ENCODE results near the gene MBLAC1.
A peak's percentile ranks its signal among the peaks of the same experiment; 100 is the strongest.
"Not testable (repeated sequence)": the region's sequence is repeated elsewhere in the genome, so short reads cannot be mapped to it uniquely, and the experiment has no call there.

Gene MBLAC1

DNA sequence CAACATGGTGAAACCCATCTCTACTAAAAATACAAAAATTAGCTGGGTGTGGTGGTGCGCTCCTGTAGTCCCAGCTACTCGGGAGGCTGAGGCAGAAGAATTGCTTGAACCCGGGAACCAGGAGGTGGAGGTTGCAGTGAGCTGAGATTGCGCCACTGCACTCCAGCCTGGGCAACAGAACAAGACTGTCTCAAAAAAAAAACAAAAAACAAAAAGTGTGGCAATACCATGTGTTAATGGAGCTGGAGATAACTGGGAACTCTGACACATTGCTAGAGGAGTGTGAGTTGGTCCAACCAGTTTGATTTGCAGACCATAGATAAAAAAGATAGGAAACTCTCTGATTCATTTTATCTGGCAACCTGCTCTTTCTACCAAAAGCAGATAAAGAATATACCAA, 19.6 kb downstream of the MBLAC1 start:
- Mint-ChIP-seq H3K4me1 (ENCODE audit: low read depth) (peaks cover 32% of the 10 kb centered on the region), H3K36me3 (ENCODE audit: low read depth) (peaks cover 26% of the 10 kb centered on the region)
- intact Hi-C loops (cut with micrococcal nuclease); H3K27ac Mint-ChIP-seq; H3K4me3 Mint-ChIP-seq; H3K9me3 Mint-ChIP-seq; H3K27me3 Mint-ChIP-seq: not testable (repeated sequence)

GRCh38 chr7:100147278-100147677, 20.5 kb downstream of the MBLAC1 start:
- H3K36me3 Mint-ChIP-seq (ENCODE audit: low read depth) = peaks cover 35% of the 10 kb centered on the region
- no peaks in the 10 kb centered on the region for H3K27me3 Mint-ChIP-seq
- no peak overlapping the region for H3K27ac Mint-ChIP-seq
- intact Hi-C loops (cut with micrococcal nuclease) = no loop called here
- H3K4me3 Mint-ChIP-seq = no peak overlapping the region
- no peaks in the 10 kb centered on the region for H3K9me3 Mint-ChIP-seq
- H3K4me1 Mint-ChIP-seq (ENCODE audit: low read depth) = peaks cover 36% of the 10 kb centered on the region

DNA sequence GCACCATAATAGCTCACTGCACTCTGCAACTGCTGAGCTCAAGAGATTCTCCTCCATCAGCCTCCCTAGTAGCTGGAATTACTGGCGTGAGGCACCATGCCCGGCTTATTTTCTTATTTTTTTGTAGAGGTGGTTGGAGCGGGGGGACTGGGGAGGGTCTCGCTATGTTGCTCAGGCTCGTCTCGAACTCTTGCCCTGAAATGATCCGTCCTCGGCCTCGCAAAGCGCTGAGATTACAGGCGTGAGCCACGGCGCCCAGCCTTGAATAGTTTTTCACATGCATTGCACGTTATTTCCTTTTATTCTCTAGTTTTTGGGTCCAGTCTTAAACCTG, 21.4 kb downstream of the MBLAC1 start:
- intact Hi-C loops (cut with micrococcal nuclease) = loop anchor here (1.0 kb wide), 2 partner anchors 10 to 29 kb away; partner anchors contain the start of genes GPC2, STAG3 and TRAPPC14
- H3K4me3 Mint-ChIP-seq = peak overlapping the region; percentile 99
- no peaks in the 10 kb centered on the region for H3K9me3 Mint-ChIP-seq
- H3K27ac Mint-ChIP-seq = peak overlapping the region; percentile 98
- peaks cover 45% of the 10 kb centered on the region for H3K4me1 Mint-ChIP-seq (ENCODE audit: low read depth)
- H3K36me3 Mint-ChIP-seq (ENCODE audit: low read depth) = peaks cover 45% of the 10 kb centered on the region
- no peaks in the 10 kb centered on the region for H3K27me3 Mint-ChIP-seq

DNA sequence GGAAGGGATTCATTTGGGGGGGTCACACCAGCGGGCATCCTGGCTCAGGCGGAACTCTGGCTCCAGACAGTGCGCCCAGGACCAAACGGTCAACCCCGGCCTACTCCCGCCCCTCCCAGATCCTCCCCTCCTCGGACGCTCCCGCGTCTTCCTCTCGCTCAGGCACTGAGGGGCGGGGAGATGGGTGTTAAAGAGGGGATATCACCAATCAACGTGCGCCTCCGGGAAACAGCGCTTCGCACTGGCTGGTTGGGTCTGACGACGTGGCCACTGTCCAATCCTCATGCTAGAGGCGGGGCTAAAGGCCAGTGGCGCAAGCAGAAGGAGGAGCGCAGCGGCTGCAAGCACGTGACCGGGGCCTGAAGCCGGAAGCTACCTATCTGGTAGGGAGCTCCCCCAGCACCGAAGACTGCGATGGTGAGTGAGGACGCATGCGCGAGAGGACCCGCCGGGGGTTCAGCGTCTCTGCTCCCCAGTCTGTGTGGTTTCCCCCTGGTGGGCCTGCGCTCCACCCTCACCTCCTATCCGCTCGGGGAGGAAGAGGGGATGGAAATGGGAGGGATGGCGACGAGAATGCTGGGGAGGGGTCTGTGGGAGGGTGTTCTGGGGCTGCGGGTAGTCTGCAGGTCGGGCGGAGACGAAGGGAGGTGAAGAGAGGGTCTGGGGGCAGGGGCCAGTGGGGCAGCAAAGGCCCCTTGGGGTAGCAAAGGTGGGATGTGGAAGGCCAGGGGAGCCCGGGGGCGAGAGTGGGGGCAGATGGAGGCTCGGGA, 22.0 kb downstream of the MBLAC1 start, which contains the start of gene LAMTOR4:
LAMTOR4 (plus strand) TSS at position 360 of the 770 bp plus-strand sequence; CDS start at position 415, 55 bp downstream.
- Mint-ChIP-seq H3K27ac (peak within 1 kb of the TSS; percentile 98), H3K36me3 (ENCODE audit: low read depth) (peaks cover 50% of the 10 kb centered on the region), H3K27me3 (no peaks in the 10 kb centered on the region), H3K4me1 (ENCODE audit: low read depth) (peaks cover 51% of the 10 kb centered on the region), H3K4me3 (peak within 1 kb of the TSS; percentile 99), H3K9me3 (no peaks in the 10 kb centered on the region)
- intact Hi-C loops (cut with micrococcal nuclease) = loop anchor here (1.0 kb wide), 2 partner anchors 10 to 29 kb away; partner anchors contain the start of genes GPC2, STAG3 and TRAPPC14

DNA sequence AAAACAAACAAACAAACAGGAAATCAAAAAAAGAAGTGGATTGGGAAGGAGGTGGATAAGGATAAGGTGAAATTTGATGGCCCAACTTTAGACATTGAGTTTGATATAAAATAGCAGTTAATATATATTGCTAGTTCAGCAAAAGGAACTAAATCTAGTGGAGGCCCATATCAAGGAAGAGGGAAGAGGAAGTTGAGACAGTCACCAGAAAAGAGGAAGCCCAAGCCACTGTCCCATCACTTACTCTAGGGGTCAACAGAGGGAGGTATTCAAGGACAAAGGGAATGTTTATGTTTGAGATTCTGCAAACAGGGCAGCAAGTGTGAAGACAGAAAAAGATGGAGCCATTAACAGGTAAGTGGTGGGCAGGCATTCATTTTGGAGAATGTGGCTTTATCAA, 25.6 kb downstream of the MBLAC1 start:
- Mint-ChIP-seq H3K4me1 (ENCODE audit: low read depth) (peaks cover 86% of the 10 kb centered on the region), H3K9me3 (no peaks in the 10 kb centered on the region), H3K27me3 (no peaks in the 10 kb centered on the region), H3K36me3 (ENCODE audit: low read depth) (peaks cover 87% of the 10 kb centered on the region), H3K4me3 (peak overlapping the region; percentile 34), H3K27ac (peak overlapping the region; percentile 75)
- intact Hi-C loops (cut with micrococcal nuclease) = no loop called here

GRCh38 chr7:100152937-100153666, 26.3 kb downstream of the MBLAC1 start:
- Mint-ChIP-seq H3K9me3 (no peaks in the 10 kb centered on the region), H3K27ac (peak overlapping the region; percentile 75), H3K4me1 (ENCODE audit: low read depth) (peaks cover 90% of the 10 kb centered on the region), H3K4me3 (no peak overlapping the region), H3K36me3 (ENCODE audit: low read depth) (peaks cover 92% of the 10 kb centered on the region), H3K27me3 (no peaks in the 10 kb centered on the region)
- intact Hi-C loops (cut with micrococcal nuclease) = no loop called here

DNA sequence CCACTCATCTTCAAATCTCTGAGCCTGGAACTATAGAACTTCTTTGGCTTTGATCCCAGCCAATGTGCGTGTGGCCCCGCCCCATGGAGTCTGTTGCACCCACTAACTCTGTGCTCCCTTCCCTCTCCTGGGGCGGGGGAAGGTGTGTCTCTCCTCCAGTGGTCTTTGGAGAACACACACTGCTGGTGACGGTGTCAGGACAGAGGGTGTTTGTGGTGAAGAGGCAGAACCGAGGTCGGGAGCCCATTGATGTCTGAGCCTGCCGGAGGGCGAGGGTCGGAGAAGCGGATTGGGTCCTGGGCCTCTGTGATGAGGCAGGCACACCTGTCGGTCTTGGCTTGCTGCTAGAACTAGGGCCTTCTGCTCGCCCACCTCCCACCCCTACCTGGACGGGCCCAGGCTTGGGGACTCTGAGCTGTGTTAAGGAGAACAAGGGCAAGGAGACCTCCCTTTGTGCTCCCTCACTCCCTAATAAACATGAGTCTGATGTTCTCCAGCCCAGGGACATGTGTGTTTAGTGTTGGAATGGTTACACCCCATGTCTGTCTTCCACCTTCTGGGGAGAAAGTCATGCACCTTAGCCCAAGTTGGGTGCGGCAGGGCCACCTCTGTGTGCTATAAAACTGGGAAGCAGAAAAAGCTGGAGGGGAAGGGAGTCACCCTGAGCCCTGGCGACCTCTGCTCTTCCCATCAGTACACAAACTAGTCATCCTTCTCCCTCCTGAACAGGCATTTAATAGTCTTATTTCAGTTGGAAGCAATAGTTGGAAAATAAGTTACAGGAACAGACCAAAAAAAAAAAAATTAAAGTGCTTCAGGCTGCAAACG, 27.2 kb downstream of the MBLAC1 start:
- intact Hi-C loops (cut with micrococcal nuclease) = no loop called here
- Mint-ChIP-seq H3K36me3 (ENCODE audit: low read depth) (peaks cover 86% of the 10 kb centered on the region), H3K27ac (peak overlapping the region; percentile 75), H3K4me1 (ENCODE audit: low read depth) (peaks cover 84% of the 10 kb centered on the region), H3K9me3 (no peaks in the 10 kb centered on the region), H3K27me3 (no peaks in the 10 kb centered on the region), H3K4me3 (no peak overlapping the region)

GRCh38 chr7:100154651-100155491, 28.1 kb downstream of the MBLAC1 start:
- Mint-ChIP-seq H3K27me3 (no peaks in the 10 kb centered on the region), H3K36me3 (ENCODE audit: low read depth) (peaks cover 80% of the 10 kb centered on the region), H3K4me3 (no peak overlapping the region), H3K27ac (peak overlapping the region; percentile 75), H3K4me1 (ENCODE audit: low read depth) (peaks cover 87% of the 10 kb centered on the region), H3K9me3 (no peaks in the 10 kb centered on the region)
- intact Hi-C loops (cut with micrococcal nuclease) = no loop called here

DNA sequence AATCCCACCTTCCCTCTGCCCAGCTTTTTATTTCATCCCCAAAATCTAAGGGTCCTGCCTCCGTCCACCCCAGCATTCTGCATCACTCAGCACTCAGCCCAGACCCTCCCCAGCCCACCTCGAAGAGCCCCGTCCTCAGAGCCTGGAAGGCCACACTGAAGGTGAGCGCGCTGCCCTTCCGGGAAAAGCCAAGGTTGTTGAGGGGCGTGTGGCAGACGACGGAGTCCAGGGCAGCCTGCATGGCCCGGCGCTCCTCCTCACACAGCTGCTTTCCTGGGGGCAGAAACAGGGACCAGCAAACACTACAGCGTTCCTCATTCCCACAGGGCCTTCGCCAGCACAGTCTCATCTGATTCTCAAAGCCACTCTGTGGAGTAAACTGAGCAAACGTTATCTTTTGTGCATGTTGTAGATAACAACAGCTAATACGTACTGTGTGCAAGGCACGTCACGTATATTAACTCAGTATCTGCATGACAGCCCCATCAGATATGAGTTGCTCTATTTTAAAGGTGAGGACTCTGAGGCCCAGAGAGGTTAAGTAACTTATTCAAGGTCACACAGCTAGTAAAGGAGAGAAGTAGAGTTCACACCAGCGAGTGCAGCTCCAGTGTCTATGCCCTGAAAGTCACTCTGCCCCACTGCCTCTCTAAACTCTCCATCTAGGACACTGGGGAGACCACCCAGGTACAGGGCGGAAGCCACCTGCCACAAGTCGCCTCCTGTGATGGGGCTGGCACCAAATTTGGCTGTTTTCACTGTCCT, 29.0 kb downstream of the MBLAC1 start:
- peaks cover 79% of the 10 kb centered on the region for H3K4me1 Mint-ChIP-seq (ENCODE audit: low read depth)
- intact Hi-C loops (cut with micrococcal nuclease) = no loop called here

DNA sequence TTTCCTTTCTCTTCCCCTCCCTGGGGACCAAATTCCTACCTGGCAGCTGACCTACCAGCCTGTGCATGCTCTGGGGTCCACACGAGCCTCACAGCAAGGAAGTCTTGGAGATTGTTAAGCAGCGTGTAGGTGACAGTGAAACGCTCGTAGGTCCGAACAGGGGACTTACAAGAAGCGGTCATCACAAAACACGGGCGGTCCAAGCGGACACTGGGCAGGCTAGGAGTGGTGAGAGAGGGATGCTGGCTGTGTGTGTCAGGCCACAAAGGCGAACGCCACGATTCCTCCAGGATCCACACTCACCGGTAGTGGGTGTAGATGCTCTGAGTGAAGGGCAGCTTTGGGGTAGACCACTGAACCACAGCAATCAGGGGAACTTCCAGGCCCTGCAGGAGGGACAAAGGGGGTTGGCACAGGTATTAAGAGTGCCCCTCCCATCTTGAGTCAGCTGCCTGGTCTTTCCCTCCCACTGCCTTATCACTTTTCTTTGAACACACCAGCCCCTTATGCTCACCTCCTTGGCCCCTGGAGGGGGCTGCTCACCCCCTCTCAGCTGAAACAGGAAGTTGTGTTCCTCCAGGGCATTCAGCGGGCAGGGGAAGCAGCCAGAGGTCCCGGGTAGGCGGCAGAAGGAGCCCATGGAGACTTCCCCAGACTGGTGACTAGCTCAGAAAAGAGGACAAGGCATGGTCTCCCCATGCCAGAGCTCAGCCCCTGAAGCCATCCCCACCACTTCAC, 29.7 kb downstream of the MBLAC1 start:
- Mint-ChIP-seq H3K4me3 (peak overlapping the region; percentile 76), H3K9me3 (no peaks in the 10 kb centered on the region), H3K27me3 (peaks cover 5% of the 10 kb centered on the region), H3K36me3 (ENCODE audit: low read depth) (peaks cover 64% of the 10 kb centered on the region), H3K4me1 (ENCODE audit: low read depth) (peaks cover 71% of the 10 kb centered on the region), H3K27ac (peak overlapping the region; percentile 88)
- intact Hi-C loops (cut with micrococcal nuclease) = no loop called here

More for the DNA sequence above, 29.0 kb downstream of the MBLAC1 start:
- no peaks in the 10 kb centered on the region for H3K9me3 Mint-ChIP-seq
- H3K27me3 Mint-ChIP-seq = peaks cover 4% of the 10 kb centered on the region
- peak overlapping the region; percentile 17 for H3K4me3 Mint-ChIP-seq
- H3K36me3 Mint-ChIP-seq (ENCODE audit: low read depth) = peaks cover 72% of the 10 kb centered on the region
- no peak overlapping the region for H3K27ac Mint-ChIP-seq

GRCh38 chr7:100157069-100157333, 30.2 kb downstream of the MBLAC1 start:
- peak overlapping the region; percentile 88 for H3K27ac Mint-ChIP-seq
- H3K4me3 Mint-ChIP-seq = peak overlapping the region; percentile 76
- H3K4me1 Mint-ChIP-seq (ENCODE audit: low read depth) = peaks cover 67% of the 10 kb centered on the region
- intact Hi-C loops (cut with micrococcal nuclease) = no loop called here
- H3K27me3 Mint-ChIP-seq = peaks cover 5% of the 10 kb centered on the region
- H3K9me3 Mint-ChIP-seq = no peaks in the 10 kb centered on the region
- H3K36me3 Mint-ChIP-seq (ENCODE audit: low read depth) = peaks cover 59% of the 10 kb centered on the region
